ENCODE measurements around the gene PTPN23.
"Not testable (repeated sequence)": the region's sequence is repeated elsewhere in the genome, so short reads cannot be mapped to it uniquely, and the experiment has no call there.

- TF ChIP-seq POLR2A, CTCF (IDR thresholded peaks at IDR 0.05): not testable (repeated sequence)
These were observed 10.8 kb upstream of the PTPN23 start for GRCh38 chr3:47370020-47370419.

Measured in right lobe of liver (tissue), 4 donors.